HepG2 (cell line): ENCODE results near the gene NAGA. TPM values are rescaled to one million over a fixed set of nuclear protein-coding genes. Genes with fewer than 3 reads are reported as not detected.
A peak's percentile ranks its signal among the peaks of the same experiment; 100 is the strongest.

ENCODE experiments used
- AKNA ChIP-seq: sonication (generic); formaldehyde crosslinking; IDR thresholded peaks from 2 replicates; pipeline ENCODE4 v1.4.0; 2020; ENCODE audit warnings: missing genetic modification reagents, borderline replicate concordance
- BORCS8-MEF2B ChIP-seq: sonication (generic); formaldehyde crosslinking; IDR thresholded peaks from 2 replicates; pipeline ENCODE4 v1.8.0; 2022; ENCODE audit warnings: mild to moderate bottlenecking, missing genetic modification reagents
- FLYWCH1 ChIP-seq: sonication (generic); formaldehyde crosslinking; IDR thresholded peaks from 2 replicates; pipeline ENCODE4 v1.8.1; 2023; ENCODE audit warnings: mild to moderate bottlenecking, missing genetic modification reagents
- FOXO1 ChIP-seq: sonication (generic); formaldehyde crosslinking; IDR thresholded peaks from 2 replicates; pipeline ENCODE4 v1.4.0; 2020; ENCODE audit warnings: missing genetic modification reagents
- FOXP1 ChIP-seq, 2 experiments: fragments of 450-650 bp in 1 of 2; IDR thresholded peaks; 2 replicates each; pipeline ENCODE4 v1.6.1; 2017 to 2018; ENCODE audit warnings: antibody characterized with exemption in 1 of 2
- GATA4 ChIP-seq: sonication (generic); IDR thresholded peaks from 2 replicates; pipeline ENCODE4 v1.6.1; 2016; ENCODE audit warnings: antibody characterized with exemption, low read depth, borderline replicate concordance
- HOXA5 ChIP-seq: sonication (generic); formaldehyde crosslinking; IDR thresholded peaks from 2 replicates; pipeline ENCODE4 v1.4.0; 2020; ENCODE audit warnings: missing genetic modification reagents
- IRF2 ChIP-seq: IDR thresholded peaks from 2 replicates; pipeline ENCODE4 v1.6.1; 2018; ENCODE audit warnings: missing genetic modification reagents, missing compliant biosample characterization
- MED8 ChIP-seq: sonication (generic); formaldehyde crosslinking; IDR thresholded peaks from 2 replicates; pipeline ENCODE4 v1.8.1; 2023; ENCODE audit warnings: mild to moderate bottlenecking, missing genetic modification reagents; ENCODE audit not compliant: insufficient replicate concordance
- RBAK ChIP-seq: sonication (generic); formaldehyde crosslinking; IDR thresholded peaks from 2 replicates; pipeline ENCODE4 v1.5.1; 2020; ENCODE audit warnings: mild to moderate bottlenecking, missing genetic modification reagents
- SATB2 ChIP-seq: sonication (generic); formaldehyde crosslinking; IDR thresholded peaks from 2 replicates; pipeline ENCODE4 v1.5.0; 2020; ENCODE audit warnings: missing genetic modification reagents
- ZBTB42 ChIP-seq: sonication (generic); formaldehyde crosslinking; IDR thresholded peaks from 2 replicates; pipeline ENCODE4 v1.5.0; 2020; ENCODE audit warnings: mild to moderate bottlenecking, missing genetic modification reagents
- ZFY ChIP-seq: sonication (generic); formaldehyde crosslinking; IDR thresholded peaks from 2 replicates; pipeline ENCODE4 v1.4.0; 2020; ENCODE audit warnings: missing genetic modification reagents
- ZMAT3 ChIP-seq: sonication (generic); formaldehyde crosslinking; conservative IDR thresholded peaks from 2 replicates; pipeline ENCODE4 v1.7.0; 2021; ENCODE audit warnings: missing genetic modification reagents
- ZNF317 ChIP-seq: sonication (generic); formaldehyde crosslinking; IDR thresholded peaks from 2 replicates; pipeline ENCODE4 v1.5.0; 2020; ENCODE audit warnings: mild to moderate bottlenecking, missing genetic modification reagents
- ZNF543 ChIP-seq: sonication (generic); formaldehyde crosslinking; IDR thresholded peaks from 2 replicates; pipeline ENCODE4 v1.4.0; 2020; ENCODE audit warnings: mild to moderate bottlenecking, missing genetic modification reagents
- ZNF605 ChIP-seq: sonication (generic); formaldehyde crosslinking; IDR thresholded peaks from 2 replicates; pipeline ENCODE4 v1.8.0; 2022; ENCODE audit warnings: mild to moderate bottlenecking, missing genetic modification reagents
- ZNF790 ChIP-seq: sonication (generic); formaldehyde crosslinking; IDR thresholded peaks from 2 replicates; pipeline ENCODE4 v1.8.0; 2022; ENCODE audit warnings: missing genetic modification reagents, mild to moderate bottlenecking, borderline replicate concordance
- ZSCAN29 ChIP-seq: sonication (generic); formaldehyde crosslinking; conservative IDR thresholded peaks from 2 replicates; pipeline ENCODE4 v1.4.0; 2020; ENCODE audit warnings: mild to moderate bottlenecking, missing genetic modification reagents
- polyA plus RNA-seq, 8 experiments: library from polyadenylated mRNA; depleted of rRNA in 3 of 8; stranded (reverse) in 7 of 8; unstranded in 1 of 8; fragments of >200 nt; fragmentation: Illumina TruSeq in 4 of 8; extraction: Trizol in 4 of 8; gene quantifications; 2 replicates each; pipeline versions ENCODE4 v1.2.1 to v1.2.3, GENCODE V29; 2011 to 2016; ENCODE audit warnings: low read depth in 4 of 8, missing spikeins in 1 of 8, mixed read lengths in 1 of 8; ENCODE audit not compliant: insufficient read depth in 1 of 8
- total RNA-seq, 5 experiments: library from RNA; depleted of rRNA; stranded (reverse); fragments of >200 nt; fragmentation: Illumina TruSeq; extraction: Trizol; gene quantifications; 2 replicates each; pipeline ENCODE4 v1.2.3, GENCODE V29; 2016; ENCODE audit warnings: low read depth in 1 of 5
- TF ChIP-seq, protein P1 (sequence below): IDR thresholded peaks from 2 replicates; pipeline ENCODE4 v1.6.1; 2018; ENCODE audit warnings: missing genetic modification reagents
- TF ChIP-seq, protein P2 (sequence below): sonication (generic); formaldehyde crosslinking; IDR thresholded peaks from 2 replicates; pipeline ENCODE4 v1.4.0; 2020; ENCODE audit warnings: missing genetic modification reagents
- TF ChIP-seq, protein P3 (sequence below): sonication (generic); formaldehyde crosslinking; IDR thresholded peaks from 2 replicates; pipeline ENCODE4 v1.5.0; 2020; ENCODE audit warnings: missing genetic modification reagents

The NAGA gene
- total and polyA plus RNA-seq, 2 of the 13 experiments (the other 11 are each of a cell fraction or from before 2014, with no cell fraction given) = 15.1 to 23.4 TPM

DNA sequence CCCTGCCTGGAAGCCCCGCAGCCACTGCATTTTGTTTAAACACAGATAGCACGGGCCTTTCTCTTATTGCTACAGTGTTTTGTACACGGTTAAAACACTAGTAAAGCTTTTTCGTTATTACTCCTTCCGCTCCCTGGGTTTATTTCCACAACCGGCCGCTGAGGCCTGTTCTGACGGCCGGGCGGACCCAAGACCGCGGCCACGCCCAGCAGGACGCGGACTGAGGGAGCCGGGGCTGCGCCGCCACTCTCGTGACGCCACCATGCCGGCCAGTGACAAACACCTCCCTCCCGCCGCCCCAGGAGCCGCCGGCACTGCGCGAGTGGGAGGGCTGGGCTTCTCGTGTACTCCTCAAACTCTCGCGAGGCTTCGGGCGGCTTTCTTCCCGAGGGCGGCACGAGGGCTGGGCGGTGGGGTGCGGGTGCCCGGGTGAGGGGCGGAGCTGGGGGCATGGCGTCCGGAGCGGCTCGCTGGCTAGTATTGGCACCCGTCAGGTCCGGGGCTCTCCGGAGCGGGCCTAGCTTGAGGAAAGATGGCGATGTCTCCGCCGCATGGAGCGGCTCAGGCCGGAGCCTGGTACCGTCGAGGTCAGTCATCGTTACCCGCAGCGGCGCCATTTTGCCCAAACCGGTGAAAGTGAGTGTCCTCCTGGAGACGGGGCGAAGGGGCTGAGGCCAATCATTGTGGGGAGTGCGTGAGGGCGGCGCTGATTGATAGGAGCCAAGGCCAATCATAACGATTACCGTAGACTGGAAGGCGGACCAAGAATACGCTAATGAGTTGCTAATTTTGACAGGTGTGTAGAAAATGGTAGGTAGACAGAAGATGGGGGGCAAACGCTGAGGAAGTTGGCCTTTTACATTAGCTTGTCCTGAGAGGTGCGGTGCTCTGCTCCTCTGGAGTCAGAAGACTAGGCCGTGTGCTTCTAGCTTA lies 9.0 kb upstream of the NAGA start, which contains the start of gene SMDT1 (continued):
- TF ChIP-seq BORCS8-MEF2B (peak; percentile 64; the same call in 1 of the 2 replicates), ZFY (peak; percentile 93), AKNA (peak; percentile 69), ZBTB42 (CRISPR knock-in tag) (peak; percentile 62; the same call in 1 of the 2 replicates), HOXA5 (CRISPR knock-in tag) (peak; percentile 85), RBAK (CRISPR knock-in tag) (no peak), ZNF790 (CRISPR knock-in tag) (no peak), GATA4 (peak; percentile 69; the same call in 1 of the 2 replicates), MED8 (CRISPR knock-in tag) (no peak), ZNF543 (peak; percentile 44), FLYWCH1 (no peak), IRF2 (CRISPR knock-in tag) (peak; percentile 61), FOXP1 (IDR thresholded peaks at IDR 0.05) (no peak), FOXP1 (CRISPR knock-in tag; IDR thresholded peaks at IDR 0.05) (no peak), ZNF317 (CRISPR knock-in tag) (peak; percentile 86), ZMAT3 (0 out of 2 replicates have a peak, but pooled peaks have one; percentile 14), SATB2 (CRISPR knock-in tag) (no peak; the same call in 1 of the 2 replicates), ZNF605 (CRISPR knock-in tag) (peak; percentile 98), ZSCAN29 (CRISPR knock-in tag) (0 out of 2 replicates have a peak, but pooled peaks have one; percentile 73), FOXO1 (CRISPR knock-in tag) (peak; percentile 39; the same call in 1 of the 2 replicates)
- TF ChIP-seq, protein P1, sequence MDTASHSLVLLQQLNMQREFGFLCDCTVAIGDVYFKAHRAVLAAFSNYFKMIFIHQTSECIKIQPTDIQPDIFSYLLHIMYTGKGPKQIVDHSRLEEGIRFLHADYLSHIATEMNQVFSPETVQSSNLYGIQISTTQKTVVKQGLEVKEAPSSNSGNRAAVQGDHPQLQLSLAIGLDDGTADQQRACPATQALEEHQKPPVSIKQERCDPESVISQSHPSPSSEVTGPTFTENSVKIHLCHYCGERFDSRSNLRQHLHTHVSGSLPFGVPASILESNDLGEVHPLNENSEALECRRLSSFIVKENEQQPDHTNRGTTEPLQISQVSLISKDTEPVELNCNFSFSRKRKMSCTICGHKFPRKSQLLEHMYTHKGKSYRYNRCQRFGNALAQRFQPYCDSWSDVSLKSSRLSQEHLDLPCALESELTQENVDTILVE = no peak; the same call in 1 of the 2 replicates
- TF ChIP-seq, protein P2, sequence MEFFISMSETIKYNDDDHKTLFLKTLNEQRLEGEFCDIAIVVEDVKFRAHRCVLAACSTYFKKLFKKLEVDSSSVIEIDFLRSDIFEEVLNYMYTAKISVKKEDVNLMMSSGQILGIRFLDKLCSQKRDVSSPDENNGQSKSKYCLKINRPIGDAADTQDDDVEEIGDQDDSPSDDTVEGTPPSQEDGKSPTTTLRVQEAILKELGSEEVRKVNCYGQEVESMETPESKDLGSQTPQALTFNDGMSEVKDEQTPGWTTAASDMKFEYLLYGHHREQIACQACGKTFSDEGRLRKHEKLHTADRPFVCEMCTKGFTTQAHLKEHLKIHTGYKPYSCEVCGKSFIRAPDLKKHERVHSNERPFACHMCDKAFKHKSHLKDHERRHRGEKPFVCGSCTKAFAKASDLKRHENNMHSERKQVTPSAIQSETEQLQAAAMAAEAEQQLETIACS (CRISPR knock-in tag) = peak; percentile 39; the same call in 1 of the 2 replicates
- TF ChIP-seq, protein P3, sequence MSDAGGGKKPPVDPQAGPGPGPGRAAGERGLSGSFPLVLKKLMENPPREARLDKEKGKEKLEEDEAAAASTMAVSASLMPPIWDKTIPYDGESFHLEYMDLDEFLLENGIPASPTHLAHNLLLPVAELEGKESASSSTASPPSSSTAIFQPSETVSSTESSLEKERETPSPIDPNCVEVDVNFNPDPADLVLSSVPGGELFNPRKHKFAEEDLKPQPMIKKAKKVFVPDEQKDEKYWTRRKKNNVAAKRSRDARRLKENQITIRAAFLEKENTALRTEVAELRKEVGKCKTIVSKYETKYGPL (CRISPR knock-in tag) = no peak
